GM08714 (cell line): ENCODE measurements around the gene HDDC3.

ENCODE experiments used
- H3K4me3 ChIP-seq: fragments of 200-500 bp; sonication (Bioruptor generic); 2 replicates; pipeline ENCODE4 v1.5.1; 2014; ENCODE audit warnings: mild to moderate bottlenecking, low read length, inconsistent platforms
- ZNF274 ChIP-seq: IDR thresholded peaks from 2 replicates; pipeline ENCODE4 v1.6.1; 2012; ENCODE audit warnings: mild to moderate bottlenecking, low read depth, low read length

Gene HDDC3, protein sequence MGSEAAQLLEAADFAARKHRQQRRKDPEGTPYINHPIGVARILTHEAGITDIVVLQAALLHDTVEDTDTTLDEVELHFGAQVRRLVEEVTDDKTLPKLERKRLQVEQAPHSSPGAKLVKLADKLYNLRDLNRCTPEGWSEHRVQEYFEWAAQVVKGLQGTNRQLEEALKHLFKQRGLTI

DNA sequence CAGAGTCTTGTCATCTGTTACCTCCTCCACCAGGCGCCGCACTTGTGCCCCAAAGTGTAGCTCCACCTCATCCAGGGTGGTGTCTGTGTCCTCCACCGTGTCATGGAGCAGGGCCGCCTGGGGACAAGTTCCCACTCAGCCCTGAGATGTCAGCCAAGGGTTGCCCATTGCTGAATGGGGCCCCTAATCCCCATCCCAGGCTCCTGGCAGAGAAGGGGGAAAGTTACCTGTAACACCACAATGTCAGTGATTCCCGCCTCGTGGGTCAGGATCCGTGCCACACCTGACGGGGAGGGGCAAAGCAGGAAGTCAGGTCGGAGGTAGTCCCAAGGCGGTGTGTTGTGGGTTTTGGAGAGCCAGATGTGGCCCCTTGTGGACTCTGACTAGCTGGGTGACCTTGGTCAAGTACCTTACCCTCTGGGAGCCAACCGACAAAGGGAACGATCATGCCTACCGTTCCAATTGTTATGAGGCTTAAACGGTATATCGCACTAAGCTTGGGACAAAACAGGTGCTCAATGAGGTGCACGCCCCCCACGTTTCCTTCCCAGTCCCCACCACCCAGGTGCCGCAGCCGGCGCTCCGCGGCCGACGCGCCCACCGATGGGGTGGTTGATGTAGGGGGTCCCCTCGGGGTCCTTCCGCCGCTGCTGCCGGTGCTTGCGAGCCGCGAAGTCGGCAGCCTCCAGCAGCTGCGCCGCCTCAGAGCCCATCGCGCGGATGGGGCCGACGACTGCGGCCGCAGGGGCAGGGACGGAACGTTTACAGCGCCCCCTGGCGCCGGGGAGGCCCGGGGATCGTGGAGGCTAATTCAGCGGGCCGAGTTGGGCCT is at the start of gene HDDC3:
TSS of gene HDDC3 (minus strand) at position 722 of the 832 bp plus-strand sequence. CDS start at position 713, 9 bp downstream.
- TF ChIP-seq ZNF274 = no peak
- peak within 1 kb of the TSS; percentile 81 for H3K4me3 ChIP-seq

DNA sequence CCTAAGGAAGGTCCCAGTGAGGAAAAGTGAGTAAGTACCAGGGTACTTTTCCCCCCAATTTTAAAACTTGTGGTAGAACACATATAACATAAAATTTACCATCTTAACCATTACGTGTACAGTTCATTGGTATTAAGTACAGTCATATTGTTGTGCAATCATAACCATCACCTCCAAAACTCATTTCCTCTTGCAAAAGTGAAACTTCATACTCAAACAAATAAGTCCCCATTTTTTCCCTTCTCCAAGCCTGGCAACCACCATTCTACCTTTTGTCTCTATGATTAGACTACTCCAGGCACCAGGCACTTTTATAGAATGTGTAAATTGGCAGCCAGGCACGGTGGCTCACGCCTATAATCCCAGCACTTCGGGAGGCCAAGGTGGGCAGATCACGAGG is 49.8 kb upstream of the HDDC3 start:
- no peak for TF ChIP-seq ZNF274
- no peak overlapping the region for H3K4me3 ChIP-seq

DNA sequence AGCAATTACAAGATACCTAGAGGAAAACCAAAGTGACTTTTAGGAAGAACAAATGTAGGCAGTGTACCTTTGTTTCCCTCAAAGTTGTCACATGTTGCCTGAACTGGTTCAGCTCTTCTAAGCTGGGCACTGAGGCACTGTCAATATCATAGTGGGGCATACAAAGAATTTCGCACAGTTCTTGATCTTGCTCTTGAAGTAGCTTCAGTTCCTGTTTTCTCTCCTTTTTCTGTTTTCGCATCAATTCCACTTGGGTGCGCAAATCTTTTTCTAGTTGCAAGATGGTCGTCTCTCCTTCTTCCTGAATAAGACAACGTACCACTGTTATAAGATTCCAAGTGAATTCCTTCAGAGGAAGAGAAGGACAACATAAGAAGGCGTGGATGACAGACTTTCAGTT is 49.3 kb upstream of the HDDC3 start:
- no peak overlapping the region for H3K4me3 ChIP-seq
- TF ChIP-seq ZNF274 = no peak

DNA sequence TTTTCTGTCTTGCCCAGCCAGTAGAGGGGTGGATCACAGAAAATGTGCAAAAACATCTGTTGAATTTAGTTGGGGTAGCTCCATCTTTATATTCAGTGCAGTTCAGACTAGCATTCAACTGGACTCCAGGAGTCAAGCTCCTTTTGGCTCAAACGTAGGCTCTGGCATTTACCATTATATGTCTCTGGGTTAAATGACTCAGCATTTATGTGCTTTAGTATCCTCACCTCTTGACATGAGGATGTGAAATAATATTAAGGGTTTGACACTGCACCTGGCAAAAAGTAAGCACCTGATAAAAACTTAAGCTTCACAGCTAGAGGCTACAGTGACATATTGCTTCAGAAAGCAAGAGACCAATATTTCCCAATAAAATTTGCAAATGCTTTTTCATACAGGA is 47.2 kb upstream of the HDDC3 start:
- no peak overlapping the region for H3K4me3 ChIP-seq
- TF ChIP-seq ZNF274 = no peak

DNA sequence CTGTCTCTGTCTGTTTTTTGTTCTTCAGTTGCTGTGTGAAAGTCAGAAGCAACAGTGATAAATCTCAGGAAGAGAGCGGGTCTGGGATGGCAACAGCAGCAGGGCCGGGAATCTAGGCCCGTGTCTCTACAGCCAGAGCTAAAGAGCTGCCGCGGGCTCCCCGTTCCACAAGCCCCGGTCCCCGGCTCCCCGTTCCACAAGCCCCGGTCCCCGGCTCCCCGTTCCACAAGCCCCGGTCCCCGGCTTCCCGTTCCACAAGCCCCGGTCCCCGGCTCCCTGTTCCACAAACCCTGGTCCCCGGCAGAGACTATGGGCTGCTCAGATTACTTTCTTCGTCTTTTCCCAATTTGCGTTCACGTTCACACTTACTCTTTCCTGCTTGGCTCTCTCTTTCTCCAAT is 41.9 kb upstream of the HDDC3 start:
- no peak overlapping the region for H3K4me3 ChIP-seq
- no peak for TF ChIP-seq ZNF274

DNA sequence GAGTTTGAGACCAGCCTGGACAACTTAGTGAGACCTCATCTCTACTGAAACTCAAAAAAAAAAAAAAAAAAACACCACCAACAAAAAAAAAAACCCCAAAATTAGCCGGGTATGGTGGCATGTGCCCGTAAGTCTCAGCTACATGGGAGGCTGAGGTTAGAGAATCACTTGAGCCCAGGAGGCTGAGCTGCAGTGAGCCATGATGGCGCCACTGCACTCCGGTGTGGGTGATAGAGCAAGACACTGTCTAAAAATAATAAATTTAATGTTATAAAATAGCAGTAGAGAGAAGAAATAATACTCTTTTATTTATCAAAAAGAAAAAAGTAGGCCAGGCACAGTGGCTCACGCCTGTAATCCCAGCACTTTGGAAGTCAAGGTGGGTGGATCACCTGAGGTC is 39.8 kb upstream of the HDDC3 start:
- no peak overlapping the region for H3K4me3 ChIP-seq
- no peak for TF ChIP-seq ZNF274

DNA sequence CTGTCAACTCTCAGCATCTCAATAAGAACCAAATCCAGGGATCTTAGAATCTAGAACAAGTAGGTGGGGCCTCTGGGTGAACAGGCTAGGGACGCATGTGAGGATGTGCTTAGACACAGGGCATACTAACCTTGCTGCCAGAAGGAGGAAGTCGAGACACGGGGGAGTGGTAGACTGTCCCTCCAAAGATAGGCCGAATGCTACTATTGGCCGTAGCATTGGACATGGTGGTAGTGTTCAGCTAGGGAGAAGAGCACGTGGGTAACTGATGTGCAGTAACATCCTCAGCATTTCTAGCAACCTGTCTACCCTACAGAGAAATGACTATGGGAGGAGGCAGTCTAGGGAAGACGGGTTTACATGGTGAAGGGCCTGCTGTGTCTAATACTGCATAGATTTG is 37.9 kb upstream of the HDDC3 start:
- no peak overlapping the region for H3K4me3 ChIP-seq
- no peak for TF ChIP-seq ZNF274

DNA sequence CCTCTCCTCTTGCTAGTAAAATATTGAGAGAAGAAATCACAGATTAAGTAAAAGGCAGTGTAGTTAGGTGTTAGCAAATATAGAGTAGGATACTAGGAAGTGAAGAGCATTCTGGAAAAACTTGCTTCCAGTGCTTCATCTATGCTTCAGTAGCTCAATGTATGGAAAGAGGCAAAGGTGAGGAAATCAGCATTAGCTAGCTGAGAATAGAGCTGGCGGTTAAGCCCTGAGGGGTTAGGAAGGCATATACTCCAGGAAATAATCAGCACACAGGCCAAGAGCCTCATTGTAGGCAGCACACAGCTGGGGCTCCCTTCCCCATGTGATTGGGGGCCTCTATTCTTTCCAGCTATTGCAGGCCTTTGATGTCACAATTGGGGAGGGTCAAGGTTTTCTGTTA is 36.1 kb upstream of the HDDC3 start:
- no peak overlapping the region for H3K4me3 ChIP-seq
- no peak for TF ChIP-seq ZNF274

DNA sequence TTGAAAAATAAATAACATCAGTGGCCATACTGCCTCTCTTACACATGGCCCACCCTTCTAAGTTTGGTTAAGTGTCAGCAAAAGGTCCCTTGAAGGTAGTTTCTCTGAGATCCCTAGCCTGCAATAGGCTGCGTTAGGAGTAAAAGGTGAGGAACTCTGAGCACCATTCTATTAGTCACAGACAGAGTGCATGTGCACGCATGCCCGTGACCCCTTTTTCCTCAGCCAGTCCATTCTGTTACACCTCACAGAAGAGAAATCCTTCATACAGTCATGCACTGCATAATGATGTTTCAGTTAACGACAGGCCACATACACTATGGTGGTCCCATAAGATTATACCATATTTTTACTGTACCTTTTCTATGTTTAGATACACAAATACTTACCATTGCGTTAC is 34.9 kb upstream of the HDDC3 start:
- no peak for TF ChIP-seq ZNF274
- H3K4me3 ChIP-seq = no peak overlapping the region

DNA sequence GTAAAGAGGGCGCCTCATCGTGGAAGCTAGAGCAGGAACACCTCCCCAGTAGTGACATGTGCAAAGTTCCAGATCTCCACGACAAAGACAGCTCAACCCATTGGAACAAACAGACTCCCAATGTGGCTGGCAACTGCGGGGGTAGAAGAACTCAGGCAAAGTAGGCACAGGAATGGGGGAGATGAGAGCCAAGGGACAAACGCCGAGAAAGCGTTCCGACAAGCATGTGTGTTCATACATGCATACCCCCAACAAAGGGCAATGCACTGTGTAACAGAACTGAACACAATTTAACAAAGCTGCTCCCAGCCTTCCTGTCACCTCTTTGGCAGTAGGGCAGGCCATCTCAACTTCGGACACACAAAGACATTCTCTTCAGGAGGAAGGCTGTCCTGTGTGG is 33.9 kb upstream of the HDDC3 start:
- no peak overlapping the region for H3K4me3 ChIP-seq
- TF ChIP-seq ZNF274 = no peak

DNA sequence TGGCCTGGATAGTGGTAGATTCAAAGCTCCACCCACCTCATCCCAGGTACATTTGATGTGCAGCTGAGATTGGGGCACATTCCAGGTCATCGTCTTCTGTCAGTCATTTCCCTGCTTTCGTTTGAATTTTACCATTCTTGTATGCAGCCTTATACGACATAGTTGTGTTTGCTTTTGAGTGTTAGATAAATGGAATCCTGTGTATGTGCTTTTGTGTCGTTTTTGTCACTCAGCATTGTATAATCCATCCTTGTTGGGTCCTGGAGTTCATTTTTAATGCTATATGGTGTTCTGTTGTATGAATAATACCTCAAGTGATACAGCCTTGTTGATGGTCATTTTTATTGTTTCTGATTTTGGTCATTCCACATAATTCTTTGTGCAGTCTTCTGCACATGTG is 29.7 kb upstream of the HDDC3 start:
- no peak for TF ChIP-seq ZNF274
- no peak overlapping the region for H3K4me3 ChIP-seq

DNA sequence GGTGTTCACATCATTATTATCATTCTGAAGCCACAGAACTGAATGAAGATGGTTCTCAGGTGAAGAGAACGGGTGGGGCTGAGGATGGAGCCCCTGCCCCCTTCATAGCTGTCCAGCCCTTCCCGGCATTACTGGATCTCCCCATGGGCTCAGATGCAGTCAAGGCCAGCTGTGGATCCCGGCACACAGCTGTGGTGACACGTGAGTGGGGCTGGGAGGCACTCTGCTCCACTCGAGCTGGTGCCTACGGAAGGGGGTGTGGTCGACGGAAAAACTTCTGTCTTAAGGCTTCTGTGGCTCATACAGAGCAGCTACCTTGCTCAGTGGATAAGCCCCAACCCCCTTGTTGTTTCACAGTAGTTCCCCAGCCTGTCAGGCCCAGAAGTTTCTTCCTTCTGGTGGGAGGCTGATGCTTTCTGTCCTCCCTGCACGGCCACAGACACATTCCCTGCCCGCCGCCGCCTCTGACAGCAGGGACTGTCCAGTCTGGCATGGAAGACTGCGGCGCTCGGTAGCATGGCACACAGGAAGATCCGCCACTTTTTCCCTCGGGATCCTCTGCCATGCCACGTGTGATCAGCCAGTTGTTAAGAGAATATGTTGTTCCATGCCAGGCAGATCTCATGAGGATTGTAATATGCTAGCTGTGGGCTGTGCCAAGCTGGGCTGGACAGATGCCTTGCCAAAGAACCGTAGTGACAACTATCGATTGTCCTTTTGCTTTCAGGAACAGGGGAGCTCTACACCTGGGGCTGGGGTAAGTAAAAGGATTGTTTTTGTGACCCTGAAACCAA is 28.1 kb upstream of the HDDC3 start:
- TF ChIP-seq ZNF274 = no peak
- H3K4me3 ChIP-seq = no peak overlapping the region

DNA sequence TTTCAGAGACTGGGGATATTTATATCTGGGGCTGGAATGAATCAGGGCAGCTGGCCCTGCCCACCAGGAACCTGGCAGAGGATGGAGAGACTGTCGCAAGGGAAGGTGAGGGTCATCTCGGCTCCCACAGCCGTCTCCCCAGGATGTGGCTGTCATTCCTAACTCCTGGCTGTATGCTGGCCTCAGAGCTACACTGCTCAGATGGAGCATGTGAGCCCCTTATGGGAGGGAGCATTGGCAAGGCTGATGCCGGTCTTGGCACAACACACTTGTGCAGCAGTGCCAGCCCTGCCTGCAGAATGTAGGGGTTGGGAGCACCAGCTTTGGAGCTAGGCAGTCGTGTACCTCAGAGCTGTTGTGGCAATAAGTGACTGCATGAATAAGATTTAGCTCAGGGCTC is 27.5 kb upstream of the HDDC3 start:
- no peak overlapping the region for H3K4me3 ChIP-seq
- no peak for TF ChIP-seq ZNF274

DNA sequence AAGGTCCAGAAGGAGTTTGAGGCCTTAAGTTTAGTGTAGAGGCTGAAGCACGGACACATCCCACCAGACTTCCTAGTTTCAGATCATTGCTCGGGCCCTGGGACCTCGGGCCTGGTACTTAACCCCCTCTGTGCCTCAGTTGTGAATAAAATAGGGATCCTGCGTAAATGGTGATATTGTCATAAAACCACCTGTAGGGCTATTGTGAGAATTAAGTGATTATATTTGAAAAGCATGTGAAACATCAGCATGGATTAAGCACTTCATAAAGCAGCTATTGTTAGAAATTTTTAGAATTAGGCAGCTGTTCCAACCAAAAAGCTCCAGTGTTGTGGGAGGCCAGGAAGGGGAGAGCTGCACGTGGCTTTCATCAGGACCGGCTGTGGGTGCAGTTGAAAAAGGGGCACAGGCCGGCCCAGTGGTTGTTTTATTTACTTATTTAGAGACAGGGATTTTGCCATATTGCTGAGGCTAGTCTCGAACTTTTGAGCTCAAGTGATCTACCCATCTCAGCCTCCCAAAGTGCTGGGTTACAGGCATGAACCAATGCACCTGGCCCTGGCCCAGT is 26.8 kb upstream of the HDDC3 start:
- TF ChIP-seq ZNF274 = no peak
- H3K4me3 ChIP-seq = no peak overlapping the region

DNA sequence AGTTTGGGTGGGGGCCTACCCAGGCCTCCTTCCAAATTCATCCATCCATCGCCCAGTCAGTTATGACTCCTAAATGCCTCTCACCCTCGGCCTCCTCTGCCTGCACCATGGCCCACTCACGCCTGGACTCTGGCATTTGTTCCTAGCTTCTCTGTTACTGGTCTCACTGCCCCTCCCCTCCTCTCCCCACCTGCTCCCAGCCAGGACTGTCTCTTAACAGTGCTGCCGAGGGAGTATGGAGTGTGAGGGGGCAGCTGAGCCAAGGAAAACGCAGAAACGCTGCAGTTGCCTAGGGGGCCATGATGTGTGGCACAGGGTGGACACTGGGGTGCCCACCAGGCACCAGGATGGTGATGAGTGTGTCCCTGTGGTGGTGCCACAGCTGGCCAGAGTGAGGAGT is 25.4 kb upstream of the HDDC3 start:
- no peak overlapping the region for H3K4me3 ChIP-seq
- no peak for TF ChIP-seq ZNF274
